GM18511 (cell line): ENCODE results near the gene RAD18.

ENCODE experiments used
- ATAC-seq: cut with Tn5 transposase; IDR thresholded peaks from one replicate; pipeline ENCODE4 v1.9.1; 2021; ENCODE audit warnings: mild to moderate bottlenecking, moderate library complexity; ENCODE audit not compliant: unreplicated experiment

RAD18 gene

DNA sequence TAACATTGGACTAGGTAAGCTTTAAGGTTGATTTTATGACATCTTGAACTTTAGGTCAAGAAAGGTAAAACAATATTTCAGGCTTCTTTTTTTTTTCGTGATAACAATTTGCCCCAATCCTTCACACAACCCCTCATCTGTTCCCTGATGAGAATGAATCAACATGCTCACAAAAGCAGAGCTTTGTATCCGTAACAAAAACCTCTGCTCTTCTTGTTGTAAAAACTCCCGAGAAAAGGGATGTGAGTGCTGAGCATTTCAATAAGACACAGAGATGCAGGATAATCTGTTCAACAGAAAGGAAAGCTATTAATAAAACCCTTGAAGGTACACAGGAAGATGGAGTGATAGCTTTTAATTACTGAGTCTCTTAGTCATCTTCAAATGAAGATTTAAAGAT, 94.3 kb downstream of the RAD18 start:
- ATAC-seq = no peak

DNA sequence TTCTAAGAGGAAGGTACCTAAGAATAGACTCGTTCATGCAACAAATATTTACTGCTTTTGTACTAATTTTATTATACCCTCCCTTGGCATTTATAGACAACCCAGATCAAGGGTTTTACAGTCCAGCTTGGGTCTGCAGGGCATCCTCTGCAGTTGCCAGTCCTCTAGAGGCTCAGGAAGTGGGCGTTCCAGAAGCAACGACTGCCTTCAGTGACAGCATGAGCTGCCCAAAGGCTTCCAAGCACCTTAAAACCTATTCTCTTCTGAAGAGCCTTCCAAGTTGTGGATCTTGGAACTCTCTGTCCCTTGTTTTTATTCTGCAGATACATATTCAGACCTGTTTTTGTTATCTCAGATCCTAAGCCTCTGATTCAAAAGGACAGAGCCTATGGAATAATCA, 95.6 kb downstream of the RAD18 start:
- no peak for ATAC-seq

DNA sequence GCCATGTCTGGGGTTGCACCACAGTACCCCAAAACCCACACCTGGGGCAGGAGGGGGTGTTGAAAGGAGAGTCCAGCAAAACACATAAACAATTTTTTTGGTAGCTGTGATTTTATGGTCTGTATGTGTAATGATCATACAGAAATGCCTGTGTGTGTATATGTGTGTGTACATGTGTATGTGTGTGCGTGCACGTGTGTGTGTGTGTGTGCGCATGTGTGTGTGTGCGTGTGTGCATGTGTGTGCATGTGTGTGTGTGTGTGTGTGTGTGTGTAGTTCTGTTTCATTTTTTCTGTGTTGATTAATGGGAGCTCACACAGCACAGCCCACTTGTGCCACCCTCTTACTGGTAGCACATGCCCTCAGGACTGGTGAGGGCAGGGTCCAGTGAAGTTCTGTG, 97.6 kb downstream of the RAD18 start:
- ATAC-seq = no peak

DNA sequence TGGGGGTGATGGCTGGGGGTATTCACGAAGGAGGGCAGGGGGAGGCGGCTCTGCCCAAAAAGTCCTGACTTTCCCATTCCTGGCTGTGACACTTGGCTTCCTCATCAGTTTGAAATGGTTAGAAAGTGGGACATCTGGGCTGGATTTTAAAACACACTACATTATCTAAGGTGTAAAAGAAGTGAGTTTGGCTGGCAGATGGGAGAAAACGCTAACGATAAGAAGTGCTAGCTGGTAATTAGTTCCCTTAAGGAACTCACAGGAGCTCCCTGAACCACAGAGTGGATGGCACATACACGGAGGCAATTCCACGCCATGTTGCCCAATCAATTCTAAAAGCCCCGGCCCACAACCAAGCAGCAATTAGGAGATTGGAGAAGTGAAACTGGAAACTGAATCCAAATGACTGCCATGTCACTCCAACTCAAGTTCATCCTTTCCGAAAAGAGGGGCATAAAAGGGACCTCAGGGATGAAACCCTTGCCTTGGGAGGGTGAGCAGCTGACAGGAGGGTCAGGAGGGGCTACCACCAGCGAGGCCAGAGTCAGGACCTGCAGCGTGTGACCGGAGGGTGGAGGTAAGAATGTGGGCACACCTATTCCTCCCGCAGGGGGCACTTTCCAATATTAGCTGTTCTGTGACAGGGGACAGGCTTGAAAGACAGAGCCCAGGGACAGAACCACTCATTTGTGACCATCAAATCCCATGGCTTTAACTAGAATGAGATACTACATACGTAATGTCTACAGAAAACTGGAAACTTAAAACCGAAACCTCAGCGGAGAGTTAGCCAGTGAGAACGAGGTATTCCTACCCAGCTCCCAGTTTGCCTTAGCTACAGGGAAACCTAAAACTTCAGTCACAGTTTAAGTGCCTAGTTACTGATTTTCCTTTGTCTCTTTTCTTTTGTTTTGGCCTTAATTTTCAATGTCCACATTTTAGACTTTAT, 98.6 kb downstream of the RAD18 start:
- ATAC-seq = no peak

DNA sequence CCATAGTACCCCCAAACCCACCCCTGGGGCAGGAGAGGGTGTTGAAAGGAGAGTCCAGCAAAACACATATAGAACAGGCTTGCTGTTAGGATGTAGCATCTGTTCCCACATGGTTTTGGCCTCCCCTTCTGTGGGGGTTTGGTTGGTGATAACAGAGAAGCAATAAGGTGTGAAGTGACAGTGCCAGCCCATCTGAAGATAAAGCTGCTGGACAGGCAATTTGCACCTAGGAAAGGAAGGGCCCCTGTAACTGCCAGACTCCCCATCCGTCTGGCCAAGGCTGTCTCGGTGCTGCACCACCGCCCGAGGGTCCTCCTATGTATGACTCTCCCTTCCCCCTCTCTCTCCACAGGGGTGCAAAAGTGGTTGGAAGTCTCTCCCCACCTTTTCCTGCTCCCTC, 99.4 kb downstream of the RAD18 start:
- no peak for ATAC-seq

DNA sequence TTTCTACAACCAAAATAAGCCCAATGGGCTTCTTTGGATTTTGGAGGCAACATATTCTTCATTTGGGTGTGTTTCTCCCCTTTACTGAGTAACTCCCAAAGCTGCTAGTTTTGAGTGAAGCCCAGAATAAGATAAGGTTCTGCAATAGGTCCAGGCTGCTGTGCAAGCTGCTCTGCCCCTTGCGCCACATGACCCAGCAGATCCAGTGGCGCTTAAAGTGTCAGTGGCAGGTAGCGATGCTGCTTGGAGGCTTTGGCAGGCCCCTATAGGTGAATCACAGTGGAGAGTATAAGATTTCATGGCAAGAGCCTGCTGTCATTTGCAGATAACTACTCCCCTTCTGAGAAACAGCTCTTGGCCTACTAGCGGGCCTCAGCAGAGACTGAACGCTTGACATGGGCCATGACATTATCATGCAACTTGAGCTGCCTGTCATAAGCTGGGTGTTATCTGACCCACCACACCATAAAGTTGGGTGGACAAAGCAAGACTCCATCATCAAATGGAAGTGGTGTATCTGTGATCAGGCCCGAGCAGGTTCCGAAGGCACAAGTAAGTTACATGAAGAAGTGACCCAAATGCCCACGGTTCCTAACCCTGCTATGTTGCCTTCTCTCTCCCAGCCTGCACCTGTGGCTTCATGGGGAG, 105.4 kb downstream of the RAD18 start:
- ATAC-seq = no peak

DNA sequence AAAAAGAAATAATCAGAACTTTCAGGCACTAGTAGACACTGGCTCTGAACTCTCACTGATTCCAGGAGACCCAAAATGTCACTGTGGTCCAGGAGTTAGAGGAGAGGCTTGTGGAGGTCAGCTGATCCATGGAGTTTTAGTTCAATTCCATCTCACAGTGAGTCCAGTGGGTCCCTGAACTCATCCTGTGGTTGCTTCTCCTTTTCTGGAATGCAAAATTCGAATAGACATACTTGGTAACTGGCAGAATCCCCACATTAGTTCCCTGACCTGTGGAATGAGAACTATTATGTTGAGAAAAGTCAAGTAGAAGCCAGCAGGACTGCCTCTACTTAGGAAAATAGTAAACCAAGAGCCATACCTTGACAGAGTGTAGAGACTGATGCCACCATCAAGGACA, 106.6 kb downstream of the RAD18 start:
- no peak for ATAC-seq

DNA sequence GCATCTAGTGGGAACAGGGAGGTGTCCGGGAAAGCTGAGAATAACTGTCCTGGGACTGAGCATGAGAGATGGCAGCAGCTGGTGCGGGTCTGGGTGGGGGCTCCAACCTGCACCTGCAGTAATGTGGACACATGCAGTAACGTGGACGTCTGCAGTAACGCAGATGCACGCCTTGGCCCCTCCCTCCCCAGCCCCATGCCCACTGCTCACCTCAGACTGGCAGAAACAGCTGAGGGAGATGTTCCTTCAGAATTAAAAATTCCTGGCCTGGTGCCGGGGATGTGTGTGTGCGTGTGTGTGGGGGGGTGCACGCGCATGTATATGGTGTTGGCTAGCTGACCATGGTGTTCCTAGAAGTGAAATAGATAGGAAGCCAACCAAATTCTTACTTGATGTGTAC, 107.2 kb downstream of the RAD18 start:
- ATAC-seq = no peak

DNA sequence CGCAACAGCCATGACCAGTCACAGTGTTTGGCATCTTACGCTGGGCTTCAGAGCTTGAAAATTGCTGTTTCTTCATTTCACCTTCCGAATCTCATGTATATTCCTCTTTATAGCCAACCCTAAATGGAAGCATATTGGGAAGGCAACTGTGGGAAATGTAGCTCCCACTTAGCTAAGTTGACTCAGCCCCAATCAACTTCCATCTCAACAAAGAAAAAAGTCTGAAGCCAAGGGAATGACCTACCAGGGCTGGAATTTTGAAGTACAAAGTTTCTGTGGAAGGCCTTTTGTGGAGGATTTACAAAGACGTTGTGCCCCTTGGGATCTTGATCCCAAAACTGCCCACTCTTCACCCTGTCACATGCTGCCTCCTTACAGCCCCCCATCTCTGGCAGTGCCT, 108.6 kb downstream of the RAD18 start:
- ATAC-seq = no peak

DNA sequence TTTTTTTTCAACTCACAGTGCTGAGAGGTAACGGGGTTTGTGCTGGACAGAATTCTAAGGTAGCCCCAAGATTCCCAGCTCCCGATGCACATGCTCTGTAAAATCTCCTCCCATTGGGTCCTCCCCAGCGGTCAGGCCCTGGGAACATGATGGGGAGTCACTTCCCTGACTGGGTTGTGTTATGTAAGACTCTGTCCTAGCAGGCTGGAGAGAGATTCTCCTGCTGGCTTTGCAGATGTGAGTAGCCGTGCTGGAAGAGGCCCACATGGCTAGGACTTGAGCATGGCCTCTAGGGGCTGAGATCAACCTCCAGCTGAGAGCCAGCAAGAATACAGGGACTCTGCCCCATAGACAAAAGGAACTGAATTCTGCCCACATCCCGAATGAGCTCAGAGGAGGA, 110.2 kb downstream of the RAD18 start:
- no peak for ATAC-seq

DNA sequence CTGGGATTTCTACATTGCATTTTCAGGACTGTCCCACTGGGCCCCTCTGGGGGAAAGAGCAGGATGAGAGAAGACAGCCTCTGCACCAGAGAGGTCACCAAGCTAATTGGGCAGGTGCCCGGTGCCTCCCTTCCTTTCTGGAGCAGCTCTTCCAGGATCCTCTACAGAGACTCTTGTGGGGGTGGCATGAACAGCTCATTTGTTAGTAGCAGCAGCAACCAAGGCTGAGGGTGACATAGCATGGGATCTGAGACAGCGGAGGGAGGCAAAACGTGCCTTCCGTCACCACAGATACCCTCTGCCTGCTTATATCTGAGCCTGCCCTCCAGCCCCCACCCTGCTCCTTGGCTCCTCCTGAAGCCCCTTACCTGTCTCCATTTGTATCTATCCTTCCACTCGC, 110.8 kb downstream of the RAD18 start:
- no peak for ATAC-seq

DNA sequence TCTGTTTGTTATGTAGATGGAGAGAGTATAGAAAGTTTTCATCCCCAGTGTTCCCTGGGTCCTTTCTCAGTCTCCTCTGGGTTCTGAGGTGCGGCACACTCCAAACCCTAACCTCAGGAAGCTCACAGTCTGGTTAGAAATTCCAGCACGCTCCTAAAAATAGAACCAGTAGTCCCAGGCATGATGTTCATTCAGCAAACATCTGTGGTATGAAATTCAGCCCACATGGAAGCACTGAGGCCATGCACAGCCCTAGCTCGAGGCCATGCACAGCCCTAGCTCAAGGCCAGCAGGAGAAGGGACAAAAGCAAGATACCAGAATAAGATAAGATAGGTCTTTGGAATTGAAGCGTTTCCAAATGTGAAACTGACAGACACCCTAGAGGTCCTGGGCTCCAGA, 111.6 kb downstream of the RAD18 start:
- no peak for ATAC-seq

DNA sequence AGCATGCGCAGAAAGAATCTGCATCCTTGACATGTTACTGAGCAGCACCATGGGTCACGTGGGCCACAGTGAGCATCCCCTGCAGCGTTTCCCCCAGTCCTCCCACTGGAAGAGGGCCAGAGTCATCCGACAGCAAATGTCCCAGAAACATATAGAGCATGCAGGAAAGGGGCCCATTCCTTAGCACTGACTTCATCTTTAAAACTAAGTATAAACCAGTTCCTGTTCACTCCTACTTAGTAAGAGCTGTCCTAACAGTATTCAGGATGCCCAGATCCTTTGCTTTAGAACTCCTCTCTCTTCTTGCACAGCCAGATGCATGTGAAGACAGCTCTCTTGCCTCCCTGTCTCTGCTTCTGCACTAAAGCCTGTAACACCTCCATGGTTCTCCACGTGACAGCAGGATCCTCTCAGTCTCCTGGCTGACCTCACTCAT, 114.6 kb downstream of the RAD18 start:
- no peak for ATAC-seq

DNA sequence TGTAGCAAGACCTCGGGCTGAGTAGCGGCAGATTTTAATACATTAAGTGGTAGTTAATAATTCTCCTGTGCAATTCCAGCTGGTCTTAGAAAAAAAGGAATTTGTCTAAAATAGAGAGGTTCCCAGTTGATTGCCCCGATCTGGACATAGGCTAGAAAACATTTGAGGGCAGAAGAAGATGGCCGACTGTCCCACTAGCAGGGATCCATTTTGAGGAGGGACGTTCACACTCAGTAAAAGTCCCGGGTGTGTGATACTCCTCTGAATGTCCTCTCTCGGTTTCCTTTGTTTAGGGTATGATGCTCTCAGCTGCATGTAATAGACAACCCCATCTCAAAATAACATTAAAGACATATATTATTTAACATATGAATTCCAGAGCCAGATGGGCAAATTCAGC, 116.0 kb downstream of the RAD18 start:
- ATAC-seq = no peak

DNA sequence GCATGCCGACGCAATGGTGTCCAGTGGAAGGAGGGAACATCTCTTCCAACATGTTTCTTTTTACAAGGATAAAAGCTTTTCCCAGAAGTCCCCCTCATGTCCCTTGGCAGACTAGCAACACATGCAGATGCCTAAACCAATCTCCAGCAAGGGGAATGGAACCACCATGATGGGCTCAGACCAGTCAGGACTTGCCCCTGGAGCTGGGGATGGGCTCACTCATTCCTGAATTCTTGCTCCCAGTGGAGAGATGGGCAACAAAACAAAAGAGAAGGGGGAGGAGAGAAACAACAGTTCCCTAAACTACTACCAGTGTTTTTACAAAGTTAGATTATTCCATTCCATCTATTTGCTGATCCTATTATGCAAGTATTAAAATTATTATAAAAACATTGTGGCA, 117.1 kb downstream of the RAD18 start:
- ATAC-seq = no peak

DNA sequence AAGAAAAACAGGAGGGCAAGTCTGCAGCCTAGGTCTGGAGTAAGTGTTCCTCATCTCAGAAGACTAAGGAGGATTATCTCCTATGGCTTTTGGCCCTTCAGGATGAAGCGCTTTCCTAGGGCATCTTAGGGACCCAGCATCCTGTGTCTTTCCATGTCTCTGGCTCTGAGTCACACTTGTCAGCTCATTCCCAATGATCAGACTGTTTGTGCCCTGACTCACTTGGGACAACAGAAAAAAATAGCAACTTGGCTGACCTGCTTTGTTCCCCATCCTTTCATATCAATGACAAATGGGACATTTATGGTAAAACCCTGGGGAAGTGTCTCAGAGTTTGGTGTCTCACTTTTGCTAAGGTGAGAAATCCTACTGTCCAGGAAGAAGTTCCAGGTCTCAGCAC, 117.6 kb downstream of the RAD18 start:
- no peak for ATAC-seq

DNA sequence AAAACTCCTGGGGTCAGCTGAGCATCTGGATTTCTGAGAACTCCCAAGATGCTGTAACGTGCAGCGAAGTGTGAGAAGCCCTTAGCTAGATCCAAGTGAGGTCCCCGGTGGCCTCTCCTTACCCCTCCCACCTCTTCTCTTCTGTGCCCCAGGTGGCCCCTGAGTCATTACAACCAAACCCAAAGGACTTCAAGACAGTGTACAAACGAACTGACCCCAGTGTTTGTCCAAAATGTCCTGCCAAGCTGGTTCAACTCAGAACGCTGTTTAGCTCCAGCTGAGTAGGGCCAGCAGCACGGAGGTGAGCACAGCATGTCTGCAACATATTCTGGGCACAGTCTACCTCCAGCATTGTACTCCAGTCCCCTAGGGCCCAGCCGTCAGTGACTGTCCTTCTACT, 119.9 kb downstream of the RAD18 start:
- ATAC-seq = no peak

DNA sequence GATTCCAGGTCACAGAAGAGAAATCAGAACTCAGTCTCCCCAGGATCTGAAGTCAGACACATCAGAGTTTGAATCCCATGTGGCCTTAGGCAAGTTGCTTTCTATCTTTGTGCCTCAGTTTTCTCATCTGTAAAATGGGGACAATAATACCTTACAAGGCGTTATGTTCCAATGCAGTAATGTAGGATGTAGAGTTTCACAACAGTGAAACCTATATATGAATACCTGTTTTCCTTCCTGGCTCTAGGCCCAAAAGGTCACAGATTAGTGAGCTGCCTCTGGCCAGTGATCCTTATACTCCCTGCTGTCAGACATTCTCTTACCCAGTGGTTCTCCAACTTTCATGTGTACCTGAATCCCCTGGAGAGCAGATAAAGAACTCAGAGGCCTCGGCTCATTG, 121.0 kb downstream of the RAD18 start:
- ATAC-seq = no peak

DNA sequence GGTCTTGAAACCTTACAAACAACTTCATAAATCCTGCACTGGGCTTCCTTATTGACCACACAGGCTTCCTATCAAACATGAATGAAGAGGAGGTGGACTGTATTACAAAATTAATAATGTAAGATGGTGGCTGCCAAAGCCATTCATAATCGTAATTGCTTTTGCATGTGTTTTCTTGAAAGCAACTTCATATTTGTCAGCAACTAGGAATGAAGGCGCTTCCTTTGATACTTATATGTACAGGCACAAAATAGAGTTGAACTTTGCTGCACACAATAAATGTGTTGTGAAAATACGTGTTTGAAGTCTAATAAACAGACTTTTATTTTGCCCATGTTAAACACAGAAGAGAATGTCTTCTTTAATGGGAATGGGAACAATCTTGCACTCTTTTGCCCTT, 121.8 kb downstream of the RAD18 start:
- no peak for ATAC-seq

DNA sequence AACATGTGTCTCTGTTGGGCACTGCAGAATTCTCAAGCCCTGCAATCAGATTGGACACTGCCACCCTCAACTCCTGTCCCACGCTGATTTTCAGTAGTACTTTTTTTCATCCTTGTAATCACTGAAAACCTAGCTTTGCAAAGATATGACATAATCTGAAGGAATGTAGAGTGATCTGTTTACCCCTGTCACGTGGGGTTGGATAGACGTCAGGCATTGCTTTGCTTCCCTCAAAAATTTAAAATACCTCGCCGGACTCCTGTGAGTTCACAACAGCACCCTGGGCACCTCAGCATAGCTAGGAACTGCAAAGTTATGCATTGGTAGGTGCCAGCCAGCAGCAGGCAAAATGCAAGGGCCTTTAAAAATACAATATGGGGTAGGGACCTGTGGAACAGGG, 122.7 kb downstream of the RAD18 start:
- no peak for ATAC-seq

DNA sequence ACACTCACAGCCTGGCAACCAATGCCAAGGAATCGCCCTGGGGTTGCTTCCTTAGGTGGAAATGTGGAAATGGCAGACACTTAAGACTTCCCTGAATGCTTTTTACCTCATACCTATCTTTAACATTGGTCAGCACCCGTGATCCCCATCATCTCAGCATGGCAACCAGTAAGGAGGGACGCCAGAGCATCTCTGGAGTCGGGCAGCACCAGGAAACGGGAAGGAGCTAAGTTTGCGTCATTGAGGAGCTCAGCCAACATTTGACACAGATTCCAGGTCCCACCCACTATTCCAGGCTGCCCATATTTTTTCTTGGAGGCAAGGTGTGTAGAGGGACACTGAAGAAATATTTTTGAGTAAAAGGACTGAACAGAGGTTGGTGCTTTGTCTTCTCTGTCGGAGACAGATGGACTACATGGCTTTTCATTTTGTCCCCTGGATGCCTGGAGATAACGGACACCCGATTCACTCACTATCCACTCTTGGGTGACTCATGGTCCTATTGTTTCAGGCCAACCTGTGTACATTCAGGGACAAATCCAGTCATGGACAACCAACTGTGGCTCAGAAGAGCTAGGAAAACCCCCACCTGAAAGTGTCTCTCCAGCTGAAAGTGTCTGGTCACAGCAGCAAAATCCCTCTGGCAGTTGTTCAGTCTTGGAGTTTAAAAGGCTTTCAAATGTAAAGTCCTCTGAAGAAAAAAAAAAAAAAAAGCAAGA, 123.5 kb downstream of the RAD18 start:
- no peak for ATAC-seq
